ENCODE results near the gene TMPRSS6.

Gene TMPRSS6

GRCh38 chr22:37112084-37112728 lies 2.7 kb upstream of the TMPRSS6 start:
- DNase-seq, result no peak

- DNase-seq, result no peak
Observed at GRCh38 chr22:37111156-37111717, 1.7 kb upstream of the TMPRSS6 start.

GRCh38 chr22:37107816-37108621 lies 1.5 kb downstream of the TMPRSS6 start:
- no peak for DNase-seq

- no peak for DNase-seq
Observed at GRCh38 chr22:37105990-37106389, 3.5 kb downstream of the TMPRSS6 start.

GRCh38 chr22:37105154-37105553 lies 4.4 kb downstream of the TMPRSS6 start:
- no peak for DNase-seq

GRCh38 chr22:37103656-37104452 lies 5.7 kb downstream of the TMPRSS6 start:
- DNase-seq, result no peak

GRCh38 chr22:37103151-37103550 lies 6.4 kb downstream of the TMPRSS6 start:
- no peak for DNase-seq

GRCh38 chr22:37101311-37102066 lies 8.0 kb downstream of the TMPRSS6 start:
- no peak for DNase-seq

GRCh38 chr22:37100589-37101127 lies 8.9 kb downstream of the TMPRSS6 start:
- no peak for DNase-seq

GRCh38 chr22:37098976-37099591 lies 10.4 kb downstream of the TMPRSS6 start:
- DNase-seq, result no peak

- no peak for DNase-seq
Observed at GRCh38 chr22:37097346-37097745, 12.2 kb downstream of the TMPRSS6 start.

- DNase-seq, result no peak
Observed at GRCh38 chr22:37095113-37095512, 14.4 kb downstream of the TMPRSS6 start.

GRCh38 chr22:37094239-37094638 lies 15.3 kb downstream of the TMPRSS6 start:
- DNase-seq, result no peak

- DNase-seq, result no peak
Observed at GRCh38 chr22:37092997-37093396, 16.5 kb downstream of the TMPRSS6 start.

- no peak for DNase-seq
Observed at GRCh38 chr22:37091994-37092393, 17.5 kb downstream of the TMPRSS6 start.

- peak in 1 of 2 experiments; percentile 6 for DNase-seq
Observed at GRCh38 chr22:37090920-37091695, 18.4 kb downstream of the TMPRSS6 start.

GRCh38 chr22:37089434-37089833 lies 20.1 kb downstream of the TMPRSS6 start:
- peak; percentile 75 to 78 for DNase-seq

GRCh38 chr22:37088750-37089408 lies 20.6 kb downstream of the TMPRSS6 start:
- no peak for DNase-seq

GRCh38 chr22:37088108-37088605 lies 21.4 kb downstream of the TMPRSS6 start:
- peak in 1 of 2 experiments; percentile 43 for DNase-seq

GRCh38 chr22:37086184-37086583 lies 23.3 kb downstream of the TMPRSS6 start:
- no peak for DNase-seq
